GM10847 (cell line): Measurements from ENCODE around the gene ZNRF3.

Source experiments
- POLR2A ChIP-seq: IDR thresholded peaks from 2 replicates; pipeline ENCODE4 v1.6.1; 2011; ENCODE audit not compliant: insufficient read length; ENCODE audit errors: extremely low read depth

ZNRF3 gene

DNA sequence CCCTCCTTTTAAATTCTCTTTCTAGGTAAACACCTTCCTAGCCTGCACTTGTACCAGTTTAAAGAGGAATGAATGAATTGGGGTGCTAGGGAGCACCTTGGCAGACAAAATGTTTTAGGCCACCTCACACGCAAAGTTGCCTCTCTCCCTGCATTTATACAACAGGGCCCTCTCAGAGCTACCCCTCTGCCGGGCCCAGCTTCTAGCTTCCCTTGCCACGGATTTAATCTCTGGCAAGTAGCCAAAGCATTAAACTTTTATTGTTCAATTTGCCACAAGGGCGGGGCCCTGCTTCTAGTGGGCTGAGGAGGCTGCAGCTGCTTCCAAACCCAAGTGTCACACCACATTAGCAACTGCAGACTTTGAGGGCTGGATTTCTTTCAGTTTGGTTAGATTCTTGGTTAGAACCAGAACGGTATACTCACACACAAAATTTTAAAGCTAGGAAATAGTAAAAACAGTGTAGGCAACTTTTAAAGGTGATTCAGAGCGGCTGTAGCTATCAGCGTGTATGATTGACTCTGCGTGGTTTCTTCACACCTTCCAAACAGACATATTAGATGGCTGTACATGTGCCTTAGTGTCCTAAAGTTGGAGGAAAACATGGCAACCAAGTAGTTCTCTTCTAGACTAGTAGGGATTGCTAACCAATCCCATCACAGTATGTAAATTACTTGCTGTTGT is 196.0 kb downstream of the ZNRF3 start:
- TF ChIP-seq POLR2A = no peak

- TF ChIP-seq POLR2A = no peak
Measured at GRCh38 chr22:29080106-29080975, 197.0 kb downstream of the ZNRF3 start.

DNA sequence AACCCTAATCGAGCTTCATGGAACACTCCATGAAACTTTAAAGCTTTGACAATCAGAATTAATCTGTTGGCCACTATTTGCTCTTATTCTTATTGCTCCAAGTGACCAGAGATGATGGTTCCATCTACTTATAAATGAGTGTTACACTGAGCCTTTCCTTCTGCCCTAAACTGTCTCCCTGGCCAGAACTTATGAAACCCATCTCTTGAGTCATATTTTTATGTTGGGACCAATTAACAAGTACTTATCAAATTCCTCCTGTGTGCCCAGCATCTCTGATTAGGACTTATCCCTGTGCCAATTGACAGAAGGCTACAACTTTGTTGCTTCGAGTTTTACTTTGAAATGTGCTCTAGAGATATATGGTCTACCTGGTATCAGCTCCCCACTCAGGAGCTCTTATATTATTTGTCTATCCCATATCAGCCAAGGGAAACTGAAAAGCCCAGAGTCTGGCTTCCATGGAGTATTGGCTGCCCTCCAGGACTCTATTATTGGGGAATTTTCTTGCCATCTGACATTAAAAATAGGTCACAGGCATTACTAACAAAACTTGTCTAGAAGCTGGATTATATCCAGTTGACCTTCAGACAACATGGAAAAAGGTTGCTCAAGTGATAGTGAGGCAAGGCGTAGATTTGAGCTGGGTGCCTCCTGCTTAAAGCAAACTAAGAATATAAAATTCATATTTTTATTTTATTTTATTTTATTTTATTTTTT is 198.3 kb downstream of the ZNRF3 start:
- no peak for TF ChIP-seq POLR2A

GRCh38 chr22:29082826-29083545 is 199.6 kb downstream of the ZNRF3 start:
- no peak for TF ChIP-seq POLR2A

GRCh38 chr22:29083933-29084591 is 200.7 kb downstream of the ZNRF3 start:
- TF ChIP-seq POLR2A = no peak

DNA sequence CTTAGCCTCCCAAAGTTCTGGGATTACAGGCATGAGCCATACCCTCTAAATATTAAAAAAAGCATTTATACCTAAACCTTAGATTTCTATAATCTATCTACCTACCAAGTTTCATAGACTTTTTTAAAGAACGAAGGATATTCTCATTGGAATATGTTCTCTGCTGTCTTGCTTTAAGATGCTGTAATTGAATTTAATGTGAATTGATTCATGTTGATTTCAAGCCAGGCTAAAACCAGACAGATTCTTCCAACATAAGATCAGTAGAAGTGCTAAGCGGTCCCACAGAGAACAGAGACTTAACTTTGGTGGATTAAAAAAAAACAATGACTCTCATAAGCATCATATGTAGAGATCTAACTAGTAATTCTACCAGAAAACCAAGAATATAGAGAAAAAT is 203.6 kb downstream of the ZNRF3 start:
- no peak for TF ChIP-seq POLR2A

DNA sequence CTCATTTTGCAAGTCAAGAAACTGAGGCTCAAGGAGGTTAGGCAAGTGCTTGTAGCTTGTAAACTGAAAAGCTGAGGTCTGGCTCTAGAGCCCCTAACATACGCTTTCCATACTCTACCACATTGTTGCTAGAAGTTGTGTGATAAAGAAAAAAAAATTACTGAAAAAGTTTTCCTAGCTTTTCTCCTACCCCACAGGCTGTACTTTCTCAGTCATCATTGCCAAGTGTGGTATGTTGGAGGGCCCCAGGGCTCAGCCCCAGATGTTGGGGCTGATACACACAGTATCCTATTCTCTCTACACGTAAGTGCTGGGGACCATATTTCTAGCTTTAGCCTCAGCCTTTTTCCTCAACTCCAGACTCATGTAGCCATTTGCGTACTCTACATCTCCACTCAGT is 205.4 kb downstream of the ZNRF3 start:
- TF ChIP-seq POLR2A = no peak

- TF ChIP-seq POLR2A = no peak
Measured at GRCh38 chr22:29089507-29089906, 206.1 kb downstream of the ZNRF3 start.

DNA sequence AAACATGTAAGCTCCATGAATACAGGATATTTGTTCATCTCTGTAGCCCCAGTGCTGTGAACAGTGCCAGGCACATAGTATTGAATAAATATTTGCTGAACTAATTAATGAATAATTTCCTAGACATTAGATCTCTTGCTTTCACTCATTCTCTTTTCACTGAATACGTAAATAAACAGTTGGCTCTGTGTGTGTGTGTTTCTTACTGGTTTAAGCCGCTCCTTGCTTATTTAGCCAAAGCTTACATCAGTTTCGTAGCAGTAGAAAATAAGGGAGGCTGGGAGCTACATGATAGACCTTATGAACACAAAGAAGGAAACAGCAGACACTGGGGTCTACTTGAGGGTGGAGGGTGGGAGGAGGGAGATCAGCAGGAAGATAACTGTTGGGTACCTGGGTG is 206.7 kb downstream of the ZNRF3 start:
- TF ChIP-seq POLR2A = no peak

DNA sequence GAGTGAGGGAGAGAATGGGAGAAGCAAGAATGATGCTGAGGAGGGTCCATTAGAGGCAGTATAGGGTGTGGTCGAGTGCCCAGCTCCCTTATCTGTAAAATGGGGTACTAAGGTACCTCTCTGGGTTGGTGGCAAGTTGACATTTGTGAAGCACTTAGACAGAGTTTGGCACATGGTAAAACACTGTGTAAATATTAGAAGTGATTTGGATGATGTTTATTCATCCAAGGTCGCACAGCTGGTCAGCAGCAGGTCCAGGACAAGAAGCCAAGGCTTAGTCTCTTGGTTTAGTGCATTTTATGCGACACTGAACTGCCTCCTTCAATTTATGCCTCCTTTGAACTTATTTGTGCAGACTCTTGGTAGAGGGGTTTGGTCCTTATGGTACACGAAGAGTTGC is 208.9 kb downstream of the ZNRF3 start:
- TF ChIP-seq POLR2A = no peak

DNA sequence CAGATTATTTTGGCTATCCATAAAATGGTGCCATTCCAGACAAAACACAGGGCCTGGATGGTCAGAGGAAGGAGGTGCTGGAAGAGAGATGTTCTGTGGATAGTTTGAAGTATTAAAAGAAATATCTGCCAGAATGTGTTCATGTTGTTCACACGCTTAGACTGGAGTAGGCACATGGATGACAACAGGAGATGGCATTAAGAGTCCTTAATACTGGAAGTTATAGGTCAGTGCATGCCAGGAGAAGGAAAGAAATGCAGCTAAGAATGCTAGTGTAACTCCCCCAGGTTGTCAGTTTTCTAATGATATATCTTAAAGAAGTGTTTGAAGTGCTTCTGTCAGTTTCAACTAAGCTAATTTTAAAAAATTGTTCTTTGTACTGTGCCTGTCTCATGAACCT is 209.7 kb downstream of the ZNRF3 start:
- no peak for TF ChIP-seq POLR2A

- no peak for TF ChIP-seq POLR2A
Measured at GRCh38 chr22:29093501-29094300, 210.3 kb downstream of the ZNRF3 start.

GRCh38 chr22:29095459-29095858 is 212.1 kb downstream of the ZNRF3 start:
- no peak for TF ChIP-seq POLR2A

DNA sequence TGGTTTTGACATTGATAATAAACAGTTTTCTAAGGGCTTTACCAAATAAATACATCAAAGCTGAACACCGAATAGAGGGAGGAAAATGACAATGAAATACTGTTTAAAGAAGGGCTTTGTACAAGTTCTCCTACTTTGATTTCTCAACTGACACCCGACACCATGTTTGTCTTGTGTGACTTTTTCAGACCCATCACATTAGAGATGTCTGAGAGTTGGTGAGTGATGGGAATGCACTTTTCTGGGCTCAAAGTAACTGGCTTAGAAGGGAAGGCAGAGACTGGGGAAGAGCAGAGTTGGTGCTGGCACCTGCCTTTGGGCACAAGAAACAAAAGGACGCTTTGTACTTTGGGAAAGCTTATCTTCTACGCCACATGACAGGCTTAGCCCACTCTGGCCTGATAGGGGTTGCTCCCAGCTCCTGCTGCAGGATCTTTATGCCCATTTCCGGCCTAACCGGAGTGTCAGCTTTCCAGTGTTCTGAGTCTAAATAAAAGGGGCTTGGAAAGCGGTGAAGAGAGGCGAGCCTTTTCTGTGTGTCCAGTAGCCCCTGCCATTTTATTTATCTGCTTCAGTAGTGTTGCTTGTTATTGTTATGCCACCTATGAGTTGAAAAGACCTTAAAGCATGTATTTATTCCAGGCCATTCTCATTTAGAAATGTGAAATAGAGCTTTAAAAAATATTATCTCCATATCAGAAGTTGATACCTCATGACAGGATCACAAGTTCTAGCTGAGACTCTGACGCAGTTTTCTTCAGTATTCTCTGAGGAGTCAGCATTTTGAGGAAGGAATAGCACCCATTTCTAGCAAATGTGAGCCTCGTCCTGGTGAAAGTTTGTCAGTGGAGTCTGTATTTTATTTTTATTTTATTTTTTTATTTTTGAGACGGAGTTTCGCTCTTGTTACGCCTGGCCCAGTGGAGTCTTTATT is 213.6 kb downstream of the ZNRF3 start:
- no peak for TF ChIP-seq POLR2A
